ENCODE data around the gene PIAS4.
A peak's percentile ranks its signal among the peaks of the same experiment; 100 is the strongest.

PIAS4 gene

DNA sequence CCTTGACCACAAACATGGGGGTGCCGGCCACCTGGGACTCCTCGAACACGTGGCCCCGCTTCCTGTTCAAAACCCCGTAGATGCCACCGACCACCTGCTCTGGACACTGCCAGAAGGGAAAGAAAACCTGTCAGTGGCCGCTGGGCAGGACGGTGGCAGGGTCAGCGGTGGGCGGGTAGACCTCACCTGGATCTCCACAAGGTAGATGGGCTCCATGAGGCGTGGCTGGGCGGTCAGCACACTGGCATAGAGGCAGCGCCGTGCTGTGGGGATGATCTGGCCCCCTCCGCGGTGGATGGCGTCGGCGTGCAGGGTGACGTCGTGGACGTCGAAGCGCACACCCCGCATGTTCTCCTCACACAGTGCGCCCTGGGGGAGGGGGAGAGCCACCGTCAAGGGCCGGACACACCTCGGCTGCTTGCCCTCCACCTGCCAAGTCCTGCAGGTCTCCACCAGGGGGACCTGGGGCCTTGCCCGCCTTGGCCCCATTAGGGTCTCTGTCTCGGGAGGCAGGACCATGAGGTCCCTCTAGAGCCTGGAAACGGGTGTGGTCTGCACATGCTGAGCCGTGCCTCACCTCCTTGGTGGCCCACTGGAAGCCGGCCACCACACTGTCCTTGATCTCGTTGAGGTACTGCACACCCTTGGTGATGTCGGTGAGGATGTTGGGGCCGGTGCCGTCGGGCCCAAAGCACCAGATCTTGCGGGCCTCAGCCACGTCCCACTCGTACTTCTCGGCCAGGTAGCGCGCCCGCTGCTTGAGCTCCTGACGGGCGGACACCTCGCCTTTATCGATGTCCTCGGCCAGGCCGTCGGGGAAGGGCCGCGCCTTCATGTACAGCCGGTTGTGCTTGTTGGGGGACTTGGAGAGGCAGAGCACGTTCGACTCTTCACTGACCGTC is 30.0 kb upstream of the PIAS4 start:
- no peak for DNase-seq

- no peak for DNase-seq
Observed at GRCh38 chr19:3978145-3978544, 29.4 kb upstream of the PIAS4 start.

DNA sequence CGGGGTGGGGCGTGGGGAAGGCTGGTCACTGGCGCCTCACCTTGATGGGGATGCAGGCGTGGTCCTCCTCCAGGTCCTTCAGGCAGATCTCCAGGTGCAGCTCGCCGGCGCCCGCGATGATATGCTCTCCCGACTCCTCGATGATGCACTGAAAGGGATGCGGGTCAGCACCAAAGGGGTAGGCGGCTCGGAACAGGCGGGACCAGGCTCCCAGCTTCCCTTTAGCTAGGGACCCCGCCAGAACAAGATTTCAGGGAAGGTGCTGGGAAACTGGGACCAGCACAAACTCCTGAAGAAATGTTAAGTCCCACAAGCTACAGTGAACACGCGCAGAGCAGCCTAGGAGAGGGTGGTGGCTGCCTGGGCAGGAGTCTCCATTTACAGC is 28.3 kb upstream of the PIAS4 start:
- no peak for DNase-seq

DNA sequence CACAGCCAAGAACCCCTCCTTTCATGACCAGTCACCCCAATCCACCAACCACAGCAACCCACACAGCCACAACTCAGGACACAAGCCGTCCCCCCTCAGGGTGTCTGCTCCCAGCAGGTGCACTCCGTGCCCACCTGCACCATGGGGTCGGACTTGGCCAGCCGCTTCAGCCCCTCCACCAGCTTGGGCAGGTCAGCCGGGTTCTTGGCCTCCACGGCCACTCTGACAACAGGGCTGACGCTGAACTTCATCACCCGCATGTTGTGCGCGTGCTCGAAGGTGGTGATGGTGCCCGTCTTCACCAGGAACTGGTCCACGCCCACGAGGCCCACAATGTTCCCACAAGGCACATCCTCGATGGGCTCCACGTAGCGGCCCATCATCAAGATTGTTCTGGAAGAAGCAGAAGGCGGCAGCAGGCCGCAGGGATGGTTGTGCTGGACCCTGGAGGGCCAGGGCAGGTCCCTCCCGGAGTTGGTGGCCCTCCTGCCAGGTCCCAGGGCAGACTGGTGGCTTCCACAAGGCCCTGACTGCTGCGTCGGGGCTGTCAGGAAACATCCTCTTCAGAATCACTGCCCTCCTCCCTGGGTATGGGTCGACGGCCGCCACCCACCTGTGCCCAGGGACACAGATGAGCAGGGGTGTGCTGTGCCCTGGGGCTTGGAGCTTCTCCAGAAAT is 27.7 kb upstream of the PIAS4 start:
- no peak for DNase-seq

- DNase-seq, result no peak
Observed at GRCh38 chr19:3980353-3981251, 26.9 kb upstream of the PIAS4 start.

- DNase-seq, result no peak
Observed at GRCh38 chr19:3981373-3981735, 26.2 kb upstream of the PIAS4 start.

DNA sequence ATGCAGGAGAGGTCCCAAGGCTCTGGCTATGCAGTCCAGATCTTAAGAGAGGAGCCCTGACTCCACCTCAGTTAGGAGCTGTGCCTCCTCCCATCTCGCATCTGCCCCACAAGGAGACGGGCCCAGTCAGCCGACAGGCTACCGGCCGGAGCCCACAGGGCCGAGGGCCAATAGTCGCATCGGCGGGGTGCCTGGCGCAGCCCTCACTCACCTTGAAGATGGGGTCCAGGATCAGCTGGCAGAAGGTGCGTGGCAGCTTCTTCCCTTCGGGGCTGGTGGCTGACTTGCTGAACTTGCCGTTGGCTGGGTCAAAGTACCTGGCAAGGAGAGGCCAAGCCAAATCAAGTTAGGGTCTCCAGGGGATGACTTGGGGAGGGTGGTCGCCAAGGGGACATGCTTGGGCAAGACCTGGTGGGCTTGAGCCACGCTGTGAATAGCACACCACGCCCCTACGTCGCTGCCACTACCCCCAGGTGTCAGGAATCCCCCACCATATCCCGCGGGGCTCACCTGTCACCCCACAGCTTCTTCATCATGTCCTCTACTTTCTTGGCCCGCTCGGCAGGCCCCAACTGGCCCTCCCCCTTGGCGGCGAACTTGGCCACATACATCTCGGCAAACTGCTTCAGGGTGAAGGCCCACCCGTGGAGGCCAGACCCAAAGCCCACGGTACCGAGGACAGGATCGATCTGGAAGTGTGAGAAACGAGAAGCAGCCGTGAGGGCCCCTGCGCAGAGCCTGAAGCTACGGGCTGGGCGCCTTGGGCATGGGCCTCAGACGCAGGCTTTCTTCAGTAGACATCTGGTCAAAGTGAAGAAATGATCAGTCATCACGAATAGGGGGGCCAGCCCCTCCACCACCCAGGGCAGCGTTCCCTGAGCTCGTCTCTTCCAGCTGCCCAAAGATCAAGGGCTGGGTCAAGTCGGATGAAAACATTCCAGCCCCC is 25.5 kb upstream of the PIAS4 start:
- DNase-seq, result no peak

DNA sequence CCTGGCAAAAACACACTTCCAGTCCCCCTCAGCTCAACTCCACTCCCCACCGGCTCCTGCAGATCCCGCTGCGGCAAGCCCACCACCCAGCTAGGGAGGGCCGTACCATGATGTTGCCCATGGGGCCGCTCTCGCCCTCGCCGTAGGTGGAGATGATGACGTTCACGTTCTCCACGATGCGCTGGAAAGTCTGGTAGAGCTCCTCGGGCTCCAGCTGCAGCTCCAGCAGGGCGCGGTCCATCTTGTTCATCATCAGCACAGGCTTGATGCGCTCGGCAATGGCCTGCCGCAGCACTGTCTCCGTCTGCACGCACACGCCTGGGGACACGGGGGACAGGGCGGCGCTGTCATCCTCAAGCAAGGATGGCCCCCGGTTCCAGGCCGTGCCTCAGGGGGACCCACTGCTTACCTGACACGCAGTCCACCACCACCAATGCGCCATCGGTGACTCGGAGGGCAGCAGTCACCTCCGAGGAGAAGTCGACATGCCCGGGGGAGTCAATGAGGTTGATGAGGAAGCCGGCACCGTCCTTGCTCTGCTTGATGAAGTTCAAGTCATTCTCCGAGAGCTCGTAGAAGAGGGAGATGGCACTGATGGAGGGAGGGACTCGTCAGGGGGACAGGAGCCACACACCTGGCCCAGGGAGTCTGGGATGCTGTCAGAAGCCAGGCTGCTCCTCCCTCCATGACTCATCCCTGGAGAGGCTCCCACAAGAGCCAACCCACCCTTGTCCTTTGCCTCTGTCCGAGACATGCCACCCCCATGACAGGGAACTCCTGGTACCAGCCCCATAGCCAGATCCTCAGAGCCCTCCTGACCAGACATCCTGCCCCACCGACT is 24.6 kb upstream of the PIAS4 start:
- DNase-seq, result no peak

- DNase-seq, result no peak
Observed at GRCh38 chr19:3983542-3983914, 24.0 kb upstream of the PIAS4 start.

GRCh38 chr19:3983936-3984583 is 23.5 kb upstream of the PIAS4 start:
- DNase-seq, result no peak

DNA sequence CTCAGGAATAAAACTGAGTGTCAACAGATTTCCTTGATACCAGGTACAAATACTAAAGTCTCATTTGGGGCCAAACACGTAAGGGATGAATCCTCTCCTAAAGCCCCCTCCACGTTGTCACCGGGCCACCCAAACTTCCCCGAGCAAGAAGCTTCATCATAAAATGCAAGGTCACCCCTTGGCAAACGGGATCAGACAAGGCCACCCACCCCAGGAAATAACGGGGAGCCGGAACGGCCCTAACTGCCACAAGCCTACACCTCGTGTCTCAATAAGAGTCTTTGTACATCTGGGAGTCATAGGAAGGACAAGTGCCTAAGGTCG is 23.0 kb upstream of the PIAS4 start:
- DNase-seq, result no peak

- peak in 1 of 2 experiments; percentile 50 for DNase-seq
Observed at GRCh38 chr19:3984908-3985642, 22.5 kb upstream of the PIAS4 start, which contains the start of gene EEF2. Gene EEF2 (minus strand): TSS chr19:3985463. CDS start chr19:3985380, 83 bp downstream.

DNA sequence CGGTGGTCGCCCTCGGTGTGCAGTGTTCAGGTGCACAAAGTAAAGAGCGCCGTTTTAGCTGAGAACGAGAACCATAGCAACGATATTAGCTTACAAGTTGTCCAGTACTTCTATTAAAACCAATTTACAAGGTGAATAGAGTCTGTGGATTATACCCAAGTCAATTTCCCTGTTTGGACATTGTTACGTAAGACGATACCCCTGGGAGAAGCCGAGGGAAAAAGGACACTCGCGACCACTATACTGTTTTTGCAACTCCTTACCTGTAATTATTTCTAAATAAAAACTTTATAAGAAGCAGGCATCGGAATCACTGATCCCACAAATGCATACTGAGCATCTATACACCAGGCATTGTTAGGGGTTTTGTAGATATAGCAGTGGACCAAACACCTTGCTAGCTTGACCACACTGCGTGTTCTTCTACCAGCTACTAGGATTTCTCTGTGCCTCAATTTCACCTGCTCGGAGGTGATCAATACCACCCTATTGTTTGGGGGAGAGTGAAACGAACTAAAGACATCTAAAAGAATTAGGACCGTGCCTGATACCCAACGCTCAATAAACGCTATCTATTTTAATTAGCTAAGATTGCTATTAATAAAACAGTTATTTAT is 21.8 kb upstream of the PIAS4 start:
- DNase-seq, result no peak

- peak; percentile 41 to 89 for DNase-seq
Observed at GRCh38 chr19:3986260-3987041, 21.1 kb upstream of the PIAS4 start.

DNA sequence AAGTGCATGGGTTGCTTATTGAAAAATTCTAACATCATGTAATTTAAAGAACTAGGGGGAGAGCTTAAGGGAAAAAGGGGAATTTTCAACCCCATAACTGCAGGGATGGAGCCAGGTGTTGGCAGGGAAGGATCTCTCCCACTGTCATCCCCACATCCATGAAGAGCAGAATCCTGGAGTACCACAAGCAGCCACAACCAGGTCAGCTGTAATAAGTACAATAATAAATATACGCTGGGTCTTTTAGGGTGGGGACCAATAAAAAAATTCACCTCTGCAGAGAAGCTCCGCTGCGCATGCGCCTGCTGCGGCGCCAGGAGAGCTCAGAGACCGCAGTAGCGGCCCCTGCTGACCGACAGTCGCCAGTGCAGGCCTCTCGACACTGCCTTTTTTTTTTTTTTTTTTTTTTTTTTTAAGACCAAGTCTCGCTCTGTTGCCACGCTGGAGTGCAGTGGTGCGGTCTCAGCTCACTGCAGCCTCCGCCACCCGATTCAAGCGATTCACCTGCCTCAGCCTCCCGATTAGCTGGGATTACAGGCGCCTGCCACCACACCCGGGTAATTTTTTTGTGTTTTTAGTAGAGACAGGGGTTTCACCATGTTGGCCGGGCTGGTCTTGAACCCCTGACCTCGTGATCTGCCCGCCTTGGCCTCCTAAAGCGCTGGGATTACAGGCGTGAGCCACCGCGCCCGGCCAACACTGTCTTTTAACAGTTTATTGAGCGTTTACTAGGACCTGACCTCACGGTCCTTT is 19.7 kb upstream of the PIAS4 start:
- peak; percentile 21 to 57 for DNase-seq

DNA sequence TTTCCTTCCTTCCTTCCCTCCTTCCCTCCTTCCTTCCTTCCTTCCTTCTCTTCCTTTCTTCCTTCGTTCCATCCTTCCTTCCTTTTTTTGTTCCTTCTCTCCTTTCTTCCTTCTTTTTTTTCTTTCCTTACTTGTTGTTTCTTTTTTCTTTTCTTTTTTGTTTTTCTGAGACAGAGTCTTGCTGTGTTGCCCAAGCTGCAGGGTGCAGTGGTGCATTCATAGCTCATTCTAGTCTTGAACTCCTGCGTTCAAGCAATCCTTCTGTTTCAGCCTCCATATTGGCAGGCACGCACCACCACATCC is 16.8 kb upstream of the PIAS4 start:
- no peak for DNase-seq

DNA sequence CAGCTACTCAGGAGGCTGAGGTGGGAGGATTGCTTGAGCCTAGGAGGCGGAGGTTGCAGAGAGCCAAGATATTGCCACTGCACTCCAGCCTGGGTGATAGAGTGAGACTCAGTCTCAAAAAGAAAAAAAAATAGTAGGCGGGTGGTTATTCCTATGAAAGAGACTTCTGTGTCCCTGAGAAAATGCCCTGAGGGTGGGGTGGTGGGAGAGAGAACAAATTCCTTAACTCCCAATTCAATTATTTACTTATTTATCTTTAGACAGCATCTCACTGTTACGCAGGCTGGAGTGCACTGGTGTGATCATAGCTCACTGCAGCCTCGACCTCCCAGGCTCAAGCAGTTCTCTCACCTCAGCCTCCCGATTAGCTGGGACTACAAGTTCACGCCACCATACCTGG is 11.9 kb upstream of the PIAS4 start:
- DNase-seq, result no peak

Measured in cerebellar nuclear complex (tissue), 1 donor.